H1 (cell line): ENCODE measurements around the gene CHI3L2. TPM values are rescaled to one million over a fixed set of nuclear protein-coding genes. Genes with fewer than 3 reads are reported as not detected.

ENCODE experiments used
- CTCF ChIA-PET: fragments of 300-600 bp; sonication (Branson Sonifier 250); formaldehyde crosslinking; loops from one replicate; lab custom pipeline; 2021; ENCODE audit not compliant: partially characterized antibody; lab: Charles Lee
- POLR2A ChIA-PET: fragments of 300-600 bp; sonication (Branson Sonifier 250); formaldehyde crosslinking; loops from one replicate; lab custom pipeline; 2021; ENCODE audit warnings: inconsistent platforms; ENCODE audit not compliant: partially characterized antibody; lab: Charles Lee
- DNase-seq, 2 experiments: peaks; one replicate each; pipeline versions ENCODE4 v3.0.0 to v3.0.0-alpha.2; 2010 to 2022; ENCODE audit warnings: low spot score in 2 of 2, low read depth in 1 of 2, mixed read lengths in 1 of 2
- FAIRE-seq: peaks from 2 replicates; lab custom pipeline; 2011; peaks lifted over from hg19 to GRCh38; lab: Jason Lieb, UNC
- H2AFZ ChIP-seq: 2 replicates; pipeline ENCODE4 v1.8.1; 2012; ENCODE audit warnings: low read length, inconsistent platforms
- H2AK5ac ChIP-seq: 2 replicates; pipeline ENCODE4 v1.6.1; 2013; ENCODE audit warnings: low read depth, low read length
- H2BK120ac ChIP-seq: replicated peaks from 2 replicates; pipeline ENCODE3; 2013; ENCODE audit warnings: low read depth, low read length, inconsistent platforms
- H2BK12ac ChIP-seq: 2 replicates; pipeline ENCODE4 v1.6.1; 2013; ENCODE audit warnings: low read depth, low read length
- H2BK15ac ChIP-seq: 2 replicates; pipeline ENCODE4 v1.6.1; 2013; ENCODE audit warnings: low read length
- H2BK20ac ChIP-seq: 2 replicates; pipeline ENCODE4 v1.6.1; 2013; ENCODE audit warnings: low read length
- H2BK5ac ChIP-seq: 2 replicates; pipeline ENCODE4 v1.6.1; 2013; ENCODE audit warnings: low read depth, low read length
- H3K14ac ChIP-seq: 2 replicates; pipeline ENCODE4 v1.6.1; 2013; ENCODE audit warnings: inconsistent platforms; ENCODE audit not compliant: insufficient read length
- H3K18ac ChIP-seq: 2 replicates; pipeline ENCODE4 v1.6.1; 2013; ENCODE audit warnings: low read length; ENCODE audit errors: extremely low read depth
- H3K23ac ChIP-seq: 2 replicates; pipeline ENCODE4 v1.6.1; 2013; ENCODE audit warnings: inconsistent platforms; ENCODE audit not compliant: insufficient read length
- H3K23me2 ChIP-seq: 2 replicates; pipeline ENCODE4 v1.6.1; 2013; ENCODE audit warnings: low read depth, low read length
- H3K27ac ChIP-seq: 2 replicates; pipeline ENCODE4 v1.6.1; 2011; ENCODE audit warnings: low read depth, low read length, inconsistent platforms
- H3K27me3 ChIP-seq, 4 experiments: replicated peaks in 1 of 4; 1 replicate in 1 of 4; 2 replicates in 3 of 4; pipeline versions ENCODE4 v1.6.1 to v1.8.1; 2011 to 2013; ENCODE audit warnings: low read length in 3 of 4, mild to moderate bottlenecking in 3 of 4, inconsistent platforms in 2 of 4, mixed read lengths in 2 of 4, moderate library complexity in 1 of 4; ENCODE audit not compliant: control insufficient read depth in 3 of 4, insufficient read depth in 3 of 4; ENCODE audit errors: extremely low read depth in 1 of 4
- H3K36me3 ChIP-seq, 4 experiments: 2 replicates each; pipeline versions ENCODE4 v1.6.1 to v1.8.1; 2011 to 2013; ENCODE audit warnings: mild to moderate bottlenecking in 4 of 4, low read length in 3 of 4, moderate library complexity in 2 of 4, control low read depth in 1 of 4, inconsistent platforms in 1 of 4; ENCODE audit not compliant: insufficient read depth in 4 of 4, control insufficient read depth in 2 of 4
- H3K4ac ChIP-seq: replicated peaks from 2 replicates; pipeline ENCODE3; 2013; ENCODE audit warnings: low read length, low read depth, mixed read lengths, inconsistent platforms; ENCODE audit not compliant: insufficient read length
- H3K4me1 ChIP-seq, 4 experiments: replicated peaks in 1 of 4; 1 replicate in 1 of 4; 2 replicates in 3 of 4; pipeline versions ENCODE4 v1.6.1 to v1.8.1; 2011 to 2013; ENCODE audit warnings: low read length in 3 of 4, inconsistent platforms in 2 of 4, mixed read lengths in 1 of 4; ENCODE audit not compliant: insufficient read depth in 4 of 4, control insufficient read depth in 3 of 4
- H3K4me2 ChIP-seq, 2 experiments: 2 replicates each; pipeline versions ENCODE4 v1.6.1 to v1.8.1; 2011 to 2013; ENCODE audit warnings: low read depth in 2 of 2, low read length in 2 of 2, control low read depth in 1 of 2, inconsistent platforms in 1 of 2, mild to moderate bottlenecking in 1 of 2; ENCODE audit not compliant: insufficient read depth in 1 of 2
- H3K4me3 ChIP-seq, 4 experiments: fragments of 200-600, 300-600 bp in 1 of 4; sonication (generic), shearing (Covaris generic), sonication (Bioruptor Twin) in 1 of 4; 2 replicates each; pipeline versions ENCODE4 v1.5.1 to v1.8.1; 2011 to 2016; ENCODE audit warnings: low read length in 4 of 4, low read depth in 3 of 4, control low read depth in 2 of 4, inconsistent platforms in 2 of 4, mild to moderate bottlenecking in 2 of 4, mixed read lengths in 1 of 4, moderate library complexity in 1 of 4; ENCODE audit not compliant: insufficient read depth in 2 of 4; ENCODE audit errors: extremely low read depth in 1 of 4
- H3K56ac ChIP-seq: replicated peaks from 2 replicates; pipeline ENCODE3; 2013; ENCODE audit warnings: low read depth, mild to moderate bottlenecking, mixed read lengths, low read length, inconsistent platforms; ENCODE audit not compliant: insufficient read length
- H3K79me1 ChIP-seq: 2 replicates; pipeline ENCODE4 v1.6.1; 2013; ENCODE audit warnings: low read depth, low read length, control low read depth
- H3K79me2 ChIP-seq, 2 experiments: 2 replicates each; pipeline versions ENCODE4 v1.6.1 to v1.8.1; 2012 to 2013; ENCODE audit warnings: low read length in 2 of 2, mild to moderate bottlenecking in 2 of 2, inconsistent platforms in 1 of 2; ENCODE audit not compliant: insufficient read depth in 2 of 2, control insufficient read depth in 1 of 2
- H3K9ac ChIP-seq, 4 experiments: replicated peaks in 1 of 4; 1 replicate in 1 of 4; 2 replicates in 3 of 4; pipeline versions ENCODE4 v1.6.1 to v1.8.1; 2011 to 2013; ENCODE audit warnings: low read depth in 3 of 4, low read length in 3 of 4, control low read depth in 2 of 4, mild to moderate bottlenecking in 2 of 4, moderate library complexity in 2 of 4, inconsistent platforms in 1 of 4; ENCODE audit errors: extremely low read depth in 1 of 4
- H3K9me3 ChIP-seq, 2 experiments: 2 replicates each; pipeline versions ENCODE4 v1.6.1 to v1.8.1; 2012 to 2013; ENCODE audit warnings: mild to moderate bottlenecking in 2 of 2, moderate library complexity in 2 of 2, control low read depth in 1 of 2, inconsistent platforms in 1 of 2, low read depth in 1 of 2, low read length in 1 of 2, mixed read lengths in 1 of 2; ENCODE audit not compliant: insufficient read depth in 2 of 2
- H4K20me1 ChIP-seq, 2 experiments: replicated peaks in 1 of 2; 2 replicates each; pipeline versions ENCODE3 to v1.8.1; 2011 to 2013; ENCODE audit warnings: inconsistent platforms in 2 of 2, low read length in 2 of 2, mild to moderate bottlenecking in 1 of 2; ENCODE audit not compliant: insufficient read depth in 2 of 2, control insufficient read depth in 1 of 2
- H4K5ac ChIP-seq: 2 replicates; pipeline ENCODE4 v1.6.1; 2013; ENCODE audit warnings: low read length, low read depth, mixed read lengths, inconsistent platforms; ENCODE audit not compliant: insufficient read length
- H4K8ac ChIP-seq: 2 replicates; pipeline ENCODE4 v1.8.0; 2013; ENCODE audit warnings: mild to moderate bottlenecking, moderate library complexity, low read length, inconsistent platforms; ENCODE audit not compliant: insufficient read depth; ENCODE audit errors: extremely low read depth
- H4K91ac ChIP-seq: replicated peaks from 2 replicates; pipeline ENCODE3; 2013; ENCODE audit warnings: low read length, mixed read lengths, inconsistent platforms; ENCODE audit not compliant: insufficient read length
- CBX5 ChIP-seq: fragments of 300-800, 300-1000 bp; sonication (generic); IDR thresholded peaks from 2 replicates; pipeline ENCODE4 v1.7.1; 2016; ENCODE audit warnings: antibody characterized with exemption, low read length, low read depth
- JUND ChIP-seq: IDR thresholded peaks from 2 replicates; pipeline ENCODE4 v1.6.1; 2011; ENCODE audit warnings: mild to moderate bottlenecking, improper control_type of control experiment, low read length
- KDM5A ChIP-seq: fragments of 200-600 bp; IDR thresholded peaks from 2 replicates; pipeline ENCODE4 v1.7.1; 2012; ENCODE audit warnings: mild to moderate bottlenecking, low read length, inconsistent platforms, mixed read lengths
- POLR2AphosphoS5 ChIP-seq: IDR thresholded peaks from 2 replicates; pipeline ENCODE4 v1.6.1; 2011; ENCODE audit warnings: low read depth, low read length
- SP1 ChIP-seq: IDR thresholded peaks from 2 replicates; pipeline ENCODE4 v1.6.1; 2011; ENCODE audit warnings: low read depth, low read length
- WGBS, 2 experiments: shearing (Covaris generic) in 1 of 2; methylation state at CpG; one replicate each; pipeline versions ENCODE4 v1.1.6 to v1.1.7; 2013 to 2015; ENCODE audit warnings: low lambda C conversion rate in 2 of 2, mixed read lengths in 2 of 2, inconsistent platforms in 1 of 2, low coverage in 1 of 2, missing lambda C conversion rate in 1 of 2; ENCODE audit not compliant: insufficient replicate concordance in 2 of 2, insufficient coverage in 1 of 2, insufficient read length in 1 of 2; ENCODE audit errors: extremely low coverage in 1 of 2, missing lambda C conversion rate in 1 of 2; 5-methylcytosine and 5-hydroxymethylcytosine counted together
- polyA plus RNA-seq, 7 experiments: library from polyadenylated mRNA; depleted of rRNA in 3 of 7; stranded (reverse) in 5 of 7; unstranded in 2 of 7; fragments of >200 nt in 5 of 7; fragments of 200-250 nt in 2 of 7; gene quantifications; 1 replicate in 5 of 7; 2 replicates in 1 of 7; 4 replicates in 1 of 7; pipeline versions ENCODE4 v1.2.1 to v1.2.3, GENCODE V29; 2011 to 2013; ENCODE audit warnings: missing spikeins in 2 of 7, mixed read lengths in 2 of 7
- total RNA-seq: library from RNA; stranded (reverse); fragmentation: NEBNext Ultra II Directional; extraction: Animal tissue kit (Norgen Biotek cat#: 25700); gene quantifications from 2 replicates; pipeline ENCODE4 v1.2.1, GENCODE V29; 2021
- TF ChIP-seq, protein P1 (sequence below): IDR thresholded peaks from 2 replicates; pipeline ENCODE4 v1.6.1; 2012; ENCODE audit warnings: inconsistent platforms
- TF ChIP-seq, protein P2 (sequence below), 3 experiments: IDR thresholded peaks; 1 replicate in 2 of 3; 2 replicates in 1 of 3; pipeline versions ENCODE4 v1.5.1 to v1.6.1; 2011; ENCODE audit warnings: low read length in 3 of 3, mild to moderate bottlenecking in 3 of 3, inconsistent platforms in 2 of 3, low read depth in 1 of 3, moderate library complexity in 1 of 3; ENCODE audit not compliant: insufficient read depth in 1 of 3; ENCODE audit errors: control extremely low read depth in 1 of 3

The CHI3L2 gene
- total and polyA plus RNA-seq, 2 of the 8 experiments (the other 6 are each of a cell fraction or from before 2014, with no cell fraction given) = not detected

DNA sequence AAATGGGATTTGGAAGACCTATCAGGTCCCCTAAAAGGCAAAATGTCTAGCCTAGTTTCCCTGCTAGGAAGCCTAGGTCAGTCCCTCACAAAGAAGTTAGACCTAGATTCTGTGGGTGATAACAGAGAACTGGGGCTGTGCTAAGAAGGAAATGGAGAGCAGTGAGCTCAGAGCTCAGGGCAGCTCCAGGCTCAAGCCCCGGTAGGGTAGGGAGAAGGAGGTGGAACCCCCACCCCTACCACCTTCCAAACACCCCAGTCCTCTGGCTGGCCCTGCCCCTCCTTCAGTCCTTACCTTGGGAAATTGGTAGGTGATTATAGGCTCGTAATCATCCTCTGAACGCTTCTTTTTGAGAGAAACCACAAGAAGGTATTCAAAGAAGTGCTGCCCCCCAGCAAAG is 28.2 kb upstream of the CHI3L2 start:
- FAIRE-seq = no peak
- no peak overlapping the region for H3K4ac ChIP-seq
- TF ChIP-seq CBX5 = no peak
- TF ChIP-seq KDM5A = no peak
- no peak for TF ChIP-seq SP1
- TF ChIP-seq, protein P1, sequence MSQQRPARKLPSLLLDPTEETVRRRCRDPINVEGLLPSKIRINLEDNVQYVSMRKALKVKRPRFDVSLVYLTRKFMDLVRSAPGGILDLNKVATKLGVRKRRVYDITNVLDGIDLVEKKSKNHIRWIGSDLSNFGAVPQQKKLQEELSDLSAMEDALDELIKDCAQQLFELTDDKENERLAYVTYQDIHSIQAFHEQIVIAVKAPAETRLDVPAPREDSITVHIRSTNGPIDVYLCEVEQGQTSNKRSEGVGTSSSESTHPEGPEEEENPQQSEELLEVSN = no peak
- TF ChIP-seq POLR2AphosphoS5 = no peak
- TF ChIP-seq, protein P2, sequence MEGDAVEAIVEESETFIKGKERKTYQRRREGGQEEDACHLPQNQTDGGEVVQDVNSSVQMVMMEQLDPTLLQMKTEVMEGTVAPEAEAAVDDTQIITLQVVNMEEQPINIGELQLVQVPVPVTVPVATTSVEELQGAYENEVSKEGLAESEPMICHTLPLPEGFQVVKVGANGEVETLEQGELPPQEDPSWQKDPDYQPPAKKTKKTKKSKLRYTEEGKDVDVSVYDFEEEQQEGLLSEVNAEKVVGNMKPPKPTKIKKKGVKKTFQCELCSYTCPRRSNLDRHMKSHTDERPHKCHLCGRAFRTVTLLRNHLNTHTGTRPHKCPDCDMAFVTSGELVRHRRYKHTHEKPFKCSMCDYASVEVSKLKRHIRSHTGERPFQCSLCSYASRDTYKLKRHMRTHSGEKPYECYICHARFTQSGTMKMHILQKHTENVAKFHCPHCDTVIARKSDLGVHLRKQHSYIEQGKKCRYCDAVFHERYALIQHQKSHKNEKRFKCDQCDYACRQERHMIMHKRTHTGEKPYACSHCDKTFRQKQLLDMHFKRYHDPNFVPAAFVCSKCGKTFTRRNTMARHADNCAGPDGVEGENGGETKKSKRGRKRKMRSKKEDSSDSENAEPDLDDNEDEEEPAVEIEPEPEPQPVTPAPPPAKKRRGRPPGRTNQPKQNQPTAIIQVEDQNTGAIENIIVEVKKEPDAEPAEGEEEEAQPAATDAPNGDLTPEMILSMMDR (IDR thresholded peaks at IDR 0.05; ENCODE audit: control extremely low read depth in 1 of 3, insufficient read depth in 1 of 3, low read depth in 1 of 3, low read length in 3 of 3) = no peak
- TF ChIP-seq JUND = no peak
- no peak overlapping the region for H2AK5ac ChIP-seq
- no peak overlapping the region for H4K8ac ChIP-seq
- no peak overlapping the region for H3K56ac ChIP-seq
- H2BK15ac ChIP-seq = no peak overlapping the region
- no peak overlapping the region for H3K9ac ChIP-seq
- H2BK5ac ChIP-seq = no peak overlapping the region
- H3K27ac ChIP-seq = no peak overlapping the region
- peaks cover 4 to 15% (median 14%) of the 10 kb centered on the region in 4 experiments; a peak in 6 of 7 replicates for H3K27me3 ChIP-seq
- ChIA-PET POLR2A (no interaction called here), CTCF (interaction anchor here (0.7 to 6.4 kb wide), 16 partner anchors 8 to 218 kb away, joined by 3 to 50 read pairs (median 6); partner anchors contain the start of gene CHI3L2)
- H3K9me3 ChIP-seq = no peaks in the 10 kb centered on the region
- H2BK20ac ChIP-seq = no peak overlapping the region
- H3K79me1 ChIP-seq = no peaks in the 10 kb centered on the region
- H2AFZ ChIP-seq = no peak overlapping the region
- no peak overlapping the region for H3K4me3 ChIP-seq
- no peak overlapping the region for H2BK120ac ChIP-seq
- no peak overlapping the region for H3K4me2 ChIP-seq
- no peaks in the 10 kb centered on the region for H3K23me2 ChIP-seq
- no peak overlapping the region for H3K14ac ChIP-seq
- no peak overlapping the region for H3K18ac ChIP-seq
- no peak overlapping the region for H3K23ac ChIP-seq
- H3K36me3 ChIP-seq = no peaks in the 10 kb centered on the region
- peaks cover 0 to 2% (median 1%) of the 10 kb centered on the region in 4 experiments; a peak in 2 of 7 replicates for H3K4me1 ChIP-seq
- H4K20me1 ChIP-seq = no peaks in the 10 kb centered on the region
- no peak for DNase-seq
- no peak overlapping the region for H4K91ac ChIP-seq
- no peak overlapping the region for H4K5ac ChIP-seq
- H2BK12ac ChIP-seq = no peak overlapping the region
- H3K79me2 ChIP-seq = no peaks in the 10 kb centered on the region
- 83% methylated on average over 3 of the region's 3 CpGs; no CpG with 5 or more reads in 1 of the 2 experiments for WGBS, 2 experiments
